GM19240 (cell line): ENCODE measurements around the gene RFWD3.

Experiments
- DNase-seq: peaks from one replicate; pipeline ENCODE4 v3.0.0; 2011; ENCODE audit warnings: low spot score; ENCODE audit not compliant: insufficient read length

RFWD3 gene

DNA sequence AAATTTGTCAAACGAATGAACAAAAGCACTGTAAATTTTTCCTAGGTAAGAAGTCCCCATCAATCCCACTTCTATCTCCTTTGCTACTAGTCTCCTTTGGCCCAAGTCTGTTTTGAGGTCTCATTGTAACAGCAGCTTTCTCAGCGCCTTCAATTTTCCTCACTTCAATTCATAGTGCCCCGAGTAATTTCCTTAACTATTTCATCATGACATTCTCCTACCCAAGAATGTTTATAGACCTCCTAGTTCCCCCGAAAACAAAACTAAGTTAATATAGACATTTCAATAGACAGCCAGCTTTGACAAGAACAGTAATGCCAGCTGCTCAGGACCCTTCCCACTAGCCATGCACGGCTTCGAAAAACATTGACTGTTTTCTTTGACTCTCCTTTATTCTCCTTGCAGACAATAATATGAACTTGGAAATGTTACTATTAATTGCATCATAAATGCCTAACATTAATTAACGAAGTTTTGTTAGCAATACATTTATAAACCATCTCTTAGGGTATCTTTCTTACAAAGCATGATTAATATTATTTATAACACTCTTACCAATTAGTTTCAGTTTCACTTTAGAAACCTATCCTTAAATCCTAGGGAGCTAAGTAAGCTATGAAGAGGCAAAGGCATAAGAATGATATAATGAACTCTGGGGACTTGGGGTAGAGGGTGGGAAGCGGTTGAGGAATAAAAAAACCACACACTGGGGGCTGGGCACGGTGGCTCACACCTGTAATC is 82.6 kb downstream of the RFWD3 start:
- DNase-seq, result no peak

DNA sequence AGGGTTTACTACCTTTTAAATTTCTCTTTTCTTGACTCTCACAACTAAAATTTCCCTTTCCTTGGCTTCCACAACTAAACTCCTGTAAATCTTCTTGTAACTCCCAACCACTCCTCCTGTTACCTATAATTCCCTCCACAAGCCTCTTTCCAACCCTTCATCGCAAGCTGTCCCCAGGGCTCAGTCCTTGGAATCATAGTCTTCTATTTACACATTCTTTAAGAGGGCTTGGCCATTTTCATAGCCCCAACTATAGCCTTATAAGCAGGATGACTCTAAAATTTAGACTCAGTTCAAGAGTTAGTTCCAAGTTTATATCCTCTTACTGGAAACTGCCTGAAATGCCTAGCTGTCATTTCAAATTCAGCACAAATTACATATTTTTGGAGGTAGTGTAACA is 83.7 kb downstream of the RFWD3 start:
- no peak for DNase-seq

DNA sequence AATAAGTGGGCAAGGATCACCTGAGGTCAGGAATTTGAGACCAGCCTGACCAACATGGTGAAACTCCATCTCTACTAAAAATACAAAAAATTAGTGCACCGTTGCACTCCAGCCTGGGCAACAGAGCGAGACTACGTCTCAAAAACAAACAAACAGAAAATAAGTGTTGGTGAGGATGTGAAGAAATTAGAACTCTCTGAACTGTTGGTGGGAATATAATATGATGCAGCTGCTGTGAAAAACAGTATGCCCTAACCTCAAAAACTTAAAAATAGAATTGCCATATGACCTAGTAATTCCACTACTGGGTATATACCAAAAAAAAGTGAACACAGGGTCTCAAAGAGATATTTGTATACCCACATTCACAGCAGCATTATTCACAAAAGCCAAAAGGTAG is 85.8 kb downstream of the RFWD3 start:
- DNase-seq, result no peak

DNA sequence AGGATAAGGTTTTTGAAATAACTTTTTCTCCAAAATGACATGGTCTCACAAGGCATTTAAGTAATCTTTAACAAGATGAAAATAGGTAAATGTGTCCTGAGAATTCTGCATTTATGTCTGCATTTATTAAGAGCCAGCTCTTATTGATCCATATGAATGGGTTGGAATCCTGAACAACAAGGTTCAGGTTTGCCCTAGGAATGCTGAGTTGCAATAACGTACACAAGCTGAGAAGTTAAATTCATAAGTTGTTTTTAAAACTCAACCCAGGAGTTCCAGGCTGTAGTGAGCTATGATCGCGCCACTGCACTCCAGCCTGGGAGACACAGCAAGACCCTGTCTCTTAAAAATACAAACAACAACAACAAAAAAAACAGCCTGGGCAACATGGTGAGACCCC is 87.8 kb downstream of the RFWD3 start:
- no peak for DNase-seq

DNA sequence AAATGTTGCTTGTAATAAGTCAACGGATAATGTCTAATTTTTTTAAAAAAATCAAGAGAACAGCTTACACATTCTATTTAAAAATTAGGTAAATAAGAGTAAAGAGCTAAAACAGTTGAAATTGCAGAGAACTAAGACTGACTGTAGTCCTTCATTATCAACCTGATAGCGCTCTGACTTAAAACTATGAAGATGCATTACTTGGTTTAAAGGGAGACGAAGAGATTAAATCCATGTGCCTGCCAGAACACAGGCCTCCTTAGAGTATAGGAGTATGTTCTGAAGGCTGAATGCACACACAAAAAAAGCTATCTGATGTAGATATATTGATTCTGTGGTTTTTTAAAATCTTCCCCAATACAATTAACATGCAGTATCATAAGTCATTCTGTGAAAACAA is 88.2 kb downstream of the RFWD3 start:
- DNase-seq, result no peak

DNA sequence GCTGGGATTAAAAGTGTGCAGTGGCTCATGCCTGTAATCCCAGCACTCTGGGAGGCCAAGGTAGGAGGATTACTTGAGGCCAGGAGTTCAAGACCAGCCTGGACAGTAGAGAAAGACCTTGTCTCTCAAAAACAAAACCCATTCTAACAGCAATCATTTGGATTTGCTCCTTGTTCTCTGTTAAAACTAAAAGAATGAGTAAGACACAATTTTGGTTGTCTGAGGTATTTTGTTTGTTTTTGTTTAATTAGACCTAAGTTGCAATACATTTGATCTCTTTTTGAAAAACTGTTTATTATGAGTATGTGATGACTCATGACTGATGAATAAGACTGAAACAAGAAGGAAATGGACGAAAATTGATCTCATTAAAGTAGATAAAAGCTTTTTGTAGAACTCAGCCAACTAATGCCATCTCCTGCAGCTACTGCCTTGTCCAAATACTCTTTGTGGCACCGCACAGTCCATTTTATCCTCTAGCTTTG is 88.8 kb downstream of the RFWD3 start:
- DNase-seq, result no peak

DNA sequence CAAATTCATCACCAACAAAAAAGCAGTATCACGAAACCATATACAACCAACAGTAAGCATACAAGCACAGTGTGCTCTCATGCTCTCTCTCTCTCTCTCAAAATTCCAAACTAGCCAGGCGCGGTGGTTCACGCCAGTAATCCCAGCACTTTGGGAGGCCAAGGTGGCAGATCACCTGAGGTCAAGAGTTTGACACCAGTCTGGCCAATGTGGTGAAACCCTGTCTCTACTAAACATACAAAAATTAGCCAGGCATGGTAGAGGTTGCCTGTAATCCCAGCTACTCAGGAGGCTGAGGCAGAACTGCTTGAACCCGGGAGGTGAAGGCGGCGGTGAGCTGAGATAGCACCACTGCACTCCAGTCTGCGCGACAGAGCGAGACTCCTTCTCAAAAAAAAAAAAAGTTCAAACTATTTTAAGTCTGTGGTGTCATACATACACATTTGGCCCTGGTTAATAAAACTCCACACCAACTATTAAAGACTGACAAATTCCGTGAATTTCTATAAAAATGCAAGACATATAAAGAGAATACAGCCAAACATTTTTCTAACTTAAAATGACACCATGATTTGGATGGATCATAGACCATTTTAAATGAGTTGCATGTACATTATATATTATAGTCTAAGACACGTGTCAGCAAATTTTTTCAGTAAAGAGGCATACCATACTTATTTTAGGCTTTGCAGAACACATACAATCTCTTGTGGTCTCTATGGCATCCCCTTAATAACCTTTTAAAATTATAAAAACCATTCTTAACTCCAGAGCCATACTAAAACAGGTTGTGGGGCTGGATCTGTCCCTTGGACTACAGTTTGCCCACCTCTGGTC is 90.7 kb downstream of the RFWD3 start:
- no peak for DNase-seq

DNA sequence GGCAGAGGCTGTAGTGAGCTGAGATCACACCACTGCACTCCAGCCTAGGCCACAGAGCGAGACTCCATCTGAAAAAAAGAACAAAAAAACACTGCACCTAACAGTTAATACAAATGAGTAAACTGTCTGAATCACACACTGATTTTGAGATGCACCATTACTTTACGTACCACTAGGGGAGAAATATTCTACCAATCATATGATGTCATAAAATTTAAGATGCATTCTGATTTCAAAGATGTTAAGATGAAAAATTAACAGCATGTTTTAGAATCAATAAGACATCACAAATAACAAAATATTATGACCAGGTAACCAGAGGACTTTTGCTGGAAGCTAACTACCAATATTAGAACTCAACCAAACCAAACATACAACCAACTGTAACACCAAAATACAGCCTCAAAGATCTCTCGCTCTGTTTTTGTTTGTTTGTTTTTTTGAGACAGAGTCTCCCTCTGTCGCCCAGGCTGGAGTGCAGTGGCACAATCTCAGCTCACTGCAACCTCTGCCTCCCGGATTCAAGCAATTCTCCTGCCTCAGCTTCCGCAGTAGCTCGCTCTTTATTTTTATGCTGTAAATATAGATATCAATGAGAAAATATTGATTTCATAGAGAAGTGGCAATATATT is 91.4 kb downstream of the RFWD3 start:
- DNase-seq, result no peak

DNA sequence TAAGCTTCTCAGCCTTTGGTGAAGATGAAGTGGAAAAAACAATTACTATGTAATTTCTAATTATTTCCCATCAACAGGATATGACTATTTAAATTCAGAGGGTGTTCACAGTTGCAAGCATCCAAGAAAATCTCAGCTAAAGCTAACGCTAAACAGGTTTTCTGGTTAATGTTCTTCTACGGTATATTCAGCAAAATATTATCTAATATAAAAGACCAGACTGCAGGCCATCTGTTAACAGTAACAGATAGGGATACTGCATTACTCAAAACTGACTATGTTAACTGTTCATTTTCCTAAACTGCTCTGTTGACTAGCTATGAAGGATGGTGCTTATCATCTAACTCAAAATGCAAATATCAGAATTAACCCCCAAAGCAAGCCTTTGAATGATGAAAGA is 92.5 kb downstream of the RFWD3 start:
- no peak for DNase-seq

DNA sequence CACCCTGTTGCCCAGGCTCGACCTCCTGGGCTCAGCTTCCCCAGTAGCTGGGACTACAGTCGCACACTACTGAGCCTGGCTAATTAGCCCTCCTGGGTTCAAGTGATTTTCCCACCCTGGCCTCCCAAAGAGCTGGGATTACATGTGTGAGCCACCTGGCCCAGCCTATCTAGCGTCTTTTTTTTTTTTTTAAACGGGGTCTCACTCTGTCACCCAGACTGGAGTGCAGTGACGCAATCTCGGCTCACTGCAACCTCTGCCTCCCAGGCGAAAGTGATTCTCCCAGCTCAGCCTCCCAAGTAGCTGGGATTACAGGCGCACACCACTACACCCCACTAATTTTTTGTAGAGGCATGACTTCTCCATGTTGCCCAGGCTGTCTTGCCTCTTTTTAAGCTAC is 93.1 kb downstream of the RFWD3 start:
- no peak for DNase-seq
